Measurements from ENCODE around the gene SCAMP2.
A peak's percentile ranks its signal among the peaks of the same experiment; 100 is the strongest.

SCAMP2 gene

GRCh38 chr15:74824976-74825375, 48.2 kb downstream of the SCAMP2 start:
- Histone ChIP-seq H3K36me3 (ENCODE audit: control insufficient read depth, insufficient read depth, low read length) (no peaks in the 10 kb centered on the region), H3K9me3 (ENCODE audit: control insufficient read depth, low read length) (no peaks in the 10 kb centered on the region), H3K27ac (no peak overlapping the region), H3K79me2 (no peaks in the 10 kb centered on the region), H3K4me2 (ENCODE audit: low read length) (no peak overlapping the region), H3K9ac (no peak overlapping the region), H2AFZ (no peak overlapping the region), H3K27me3 (ENCODE audit: control insufficient read depth, insufficient read depth, low read length) (no peaks in the 10 kb centered on the region), H3K4me1 (peaks cover 6% of the 10 kb centered on the region), H3K4me3 (ENCODE audit: low read depth, low read length) (no peak overlapping the region)
- no peak for TF ChIP-seq CTCF (IDR thresholded peaks at IDR 0.05)

- H2AFZ ChIP-seq = no peak overlapping the region
- no peak overlapping the region for H3K9ac ChIP-seq
- peaks cover 13% of the 10 kb centered on the region for H3K4me1 ChIP-seq
- H3K9me3 ChIP-seq (ENCODE audit: control insufficient read depth, low read length) = no peaks in the 10 kb centered on the region
- no peak overlapping the region for H3K27ac ChIP-seq
- no peak overlapping the region for H3K4me3 ChIP-seq (ENCODE audit: low read depth, low read length)
- no peaks in the 10 kb centered on the region for H3K79me2 ChIP-seq
- no peaks in the 10 kb centered on the region for H3K36me3 ChIP-seq (ENCODE audit: control insufficient read depth, insufficient read depth, low read length)
- no peaks in the 10 kb centered on the region for H3K27me3 ChIP-seq (ENCODE audit: control insufficient read depth, insufficient read depth, low read length)
- TF ChIP-seq CTCF (IDR thresholded peaks at IDR 0.05) = no peak
- H3K4me2 ChIP-seq (ENCODE audit: low read length) = no peak overlapping the region
These were observed 49.8 kb downstream of the SCAMP2 start for GRCh38 chr15:74823324-74823723.

GRCh38 chr15:74822233-74822632, 50.9 kb downstream of the SCAMP2 start:
- no peak overlapping the region for H3K4me2 ChIP-seq (ENCODE audit: low read length)
- no peak overlapping the region for H3K4me3 ChIP-seq (ENCODE audit: low read depth, low read length)
- H3K27me3 ChIP-seq (ENCODE audit: control insufficient read depth, insufficient read depth, low read length) = no peaks in the 10 kb centered on the region
- H3K9me3 ChIP-seq (ENCODE audit: control insufficient read depth, low read length) = no peaks in the 10 kb centered on the region
- no peaks in the 10 kb centered on the region for H3K36me3 ChIP-seq (ENCODE audit: control insufficient read depth, insufficient read depth, low read length)
- H3K27ac ChIP-seq = no peak overlapping the region
- H2AFZ ChIP-seq = no peak overlapping the region
- H3K4me1 ChIP-seq = peaks cover 16% of the 10 kb centered on the region
- H3K79me2 ChIP-seq = no peaks in the 10 kb centered on the region
- no peak overlapping the region for H3K9ac ChIP-seq
- no peak for TF ChIP-seq CTCF (IDR thresholded peaks at IDR 0.05)

GRCh38 chr15:74821790-74822158, 51.4 kb downstream of the SCAMP2 start:
- peaks cover 16% of the 10 kb centered on the region for H3K4me1 ChIP-seq
- no peaks in the 10 kb centered on the region for H3K27me3 ChIP-seq (ENCODE audit: control insufficient read depth, insufficient read depth, low read length)
- no peak overlapping the region for H2AFZ ChIP-seq
- H3K9ac ChIP-seq = no peak overlapping the region
- H3K79me2 ChIP-seq = no peaks in the 10 kb centered on the region
- no peaks in the 10 kb centered on the region for H3K36me3 ChIP-seq (ENCODE audit: control insufficient read depth, insufficient read depth, low read length)
- H3K4me3 ChIP-seq (ENCODE audit: low read depth, low read length) = no peak overlapping the region
- no peaks in the 10 kb centered on the region for H3K9me3 ChIP-seq (ENCODE audit: control insufficient read depth, low read length)
- no peak overlapping the region for H3K27ac ChIP-seq
- no peak overlapping the region for H3K4me2 ChIP-seq (ENCODE audit: low read length)
- TF ChIP-seq CTCF (IDR thresholded peaks at IDR 0.05) = no peak

- TF ChIP-seq CTCF (IDR thresholded peaks at IDR 0.05) = no peak
- no peaks in the 10 kb centered on the region for H3K36me3 ChIP-seq (ENCODE audit: control insufficient read depth, insufficient read depth, low read length)
- peak overlapping the region; percentile 57 for H3K27ac ChIP-seq
- no peaks in the 10 kb centered on the region for H3K27me3 ChIP-seq (ENCODE audit: control insufficient read depth, insufficient read depth, low read length)
- peak overlapping the region; percentile 50 for H2AFZ ChIP-seq
- no peaks in the 10 kb centered on the region for H3K9me3 ChIP-seq (ENCODE audit: control insufficient read depth, low read length)
- no peak overlapping the region for H3K4me3 ChIP-seq (ENCODE audit: low read depth, low read length)
- peaks cover 16% of the 10 kb centered on the region for H3K4me1 ChIP-seq
- H3K9ac ChIP-seq = no peak overlapping the region
- no peaks in the 10 kb centered on the region for H3K79me2 ChIP-seq
- H3K4me2 ChIP-seq (ENCODE audit: low read length) = no peak overlapping the region
These were observed 51.9 kb downstream of the SCAMP2 start for GRCh38 chr15:74821091-74821789.

All from parathyroid adenoma (tissue), 2 donors.